Gastroesophageal sphincter (tissue), 4 donors: ENCODE measurements around the gene RARS2. TPM values are rescaled to one million over a fixed set of nuclear protein-coding genes. Genes with fewer than 3 reads are reported as not detected.

Experiments
- ATAC-seq: fragments of 150-250 bp; one replicate; pipeline ENCODE4 v1.9.1; 2016; ENCODE audit warnings: mild to moderate bottlenecking, moderate library complexity
- H3K27ac ChIP-seq, 4 donors: fragments of 200-600 bp; sonication (generic) in 3 of 4; 1 replicate in 3 of 4; 2 replicates in 1 of 4; pipeline ENCODE4 v1.5.1; 2016 to 2019
- H3K27me3 ChIP-seq: fragments of 200-600 bp; sonication (generic); one replicate; pipeline ENCODE4 v1.5.1; 2019
- H3K36me3 ChIP-seq, 2 donors: fragments of 200-600 bp; sonication (generic); one replicate each; pipeline ENCODE4 v1.5.1; 2019; ENCODE audit warnings: control low read depth in 1 of 2
- H3K4me1 ChIP-seq, 3 donors: fragments of 200-600 bp; sonication (generic); 1 replicate in 2 of 3; 2 replicates in 1 of 3; pipeline ENCODE4 v1.5.1; 2016 to 2019; ENCODE audit warnings: control low read depth in 2 of 3
- H3K4me3 ChIP-seq, 2 donors: fragments of 200-600 bp; sonication (generic); one replicate each; pipeline ENCODE4 v1.5.1; 2019; ENCODE audit warnings: mild to moderate bottlenecking in 1 of 2, moderate library complexity in 1 of 2
- H3K9me3 ChIP-seq, 3 donors: fragments of 200-600 bp; sonication (generic); one replicate each; pipeline ENCODE4 v1.5.1; 2017 to 2019; ENCODE audit warnings: control low read depth in 2 of 3
- CTCF ChIP-seq, 4 experiments: fragments of 200-600 bp in 2 of 4; fragments of 450-650 bp in 2 of 4; sonication (generic) in 1 of 4; IDR thresholded peaks; one replicate each; pipeline ENCODE4 v1.5.1; 2017 to 2019; ENCODE audit warnings: antibody characterized with exemption in 4 of 4, mild to moderate bottlenecking in 2 of 4, moderate library complexity in 2 of 4
- EP300 ChIP-seq: sonication (generic); formaldehyde crosslinking; IDR thresholded peaks from one replicate; pipeline ENCODE4 v1.6.1; 2017; ENCODE audit warnings: antibody characterized with exemption, mild to moderate bottlenecking
- POLR2A ChIP-seq, 2 donors: fragments of 450-650 bp; IDR thresholded peaks; one replicate each; pipeline ENCODE4 v1.6.1; 2017; ENCODE audit warnings: antibody characterized with exemption in 2 of 2, mild to moderate bottlenecking in 2 of 2, moderate library complexity in 1 of 2
- POLR2AphosphoS5 ChIP-seq: sonication (generic); formaldehyde crosslinking; IDR thresholded peaks from one replicate; pipeline ENCODE4 v1.6.1; 2017; ENCODE audit warnings: antibody characterized with exemption
- WGBS, 2 donors: methylation state at CpG; one replicate each; pipeline ENCODE4 v1.1.5; 2018; ENCODE audit warnings: low coverage in 1 of 2; 5-methylcytosine and 5-hydroxymethylcytosine counted together
- total RNA-seq, 4 donors: library from RNA; depleted of rRNA; stranded (reverse); fragments of >200 nt; gene quantifications; one replicate each; pipeline ENCODE4 v1.1.0, GENCODE V29; 2016

Gene RARS2
- total RNA-seq, 4 donors from 2014 or later: 13.6 to 26.9 (median 23.4) TPM

- no peak for ATAC-seq
- Histone ChIP-seq H3K4me3 (no peak overlapping the region), H3K27ac (no peak overlapping the region), H3K9me3 (no peaks in the 10 kb centered on the region), H3K27me3 (no peaks in the 10 kb centered on the region), H3K4me1 (no peaks in the 10 kb centered on the region), H3K36me3 (peaks cover 0 to 69% of the 10 kb centered on the region in 2 donors)
- TF ChIP-seq POLR2AphosphoS5 (no peak), EP300 (no peak), CTCF (IDR thresholded peaks at IDR 0.05) (no peak), POLR2A (IDR thresholded peaks at IDR 0.05) (no peak)
- 96% methylated on average over 3 of the region's 3 CpGs for WGBS, 2 donors
These were observed 67.1 kb downstream of the RARS2 start for GRCh38 chr6:87522686-87523085.

GRCh38 chr6:87518453-87518852, 71.3 kb downstream of the RARS2 start:
- no peaks in the 10 kb centered on the region for H3K27me3 ChIP-seq
- H3K4me1 ChIP-seq: no peaks in the 10 kb centered on the region
- no peak overlapping the region for H3K4me3 ChIP-seq
- H3K27ac ChIP-seq: no peak overlapping the region
- H3K36me3 ChIP-seq: peaks cover 3 to 81% of the 10 kb centered on the region in 2 donors
- no peak for ATAC-seq
- no peak for TF ChIP-seq CTCF (IDR thresholded peaks at IDR 0.05)
- no peak for TF ChIP-seq POLR2A (IDR thresholded peaks at IDR 0.05)
- no peak for TF ChIP-seq POLR2AphosphoS5
- no peak for TF ChIP-seq EP300
- no peaks in the 10 kb centered on the region for H3K9me3 ChIP-seq
- 89% methylated on average over 5 of the region's 8 CpGs; no CpG with 5 or more reads in 1 of the 2 donors for WGBS, 2 donors

- Histone ChIP-seq H3K4me1 (no peaks in the 10 kb centered on the region), H3K9me3 (no peaks in the 10 kb centered on the region), H3K4me3 (no peak overlapping the region), H3K27me3 (no peaks in the 10 kb centered on the region), H3K27ac (no peak overlapping the region), H3K36me3 (peaks cover 3 to 96% of the 10 kb centered on the region in 2 donors)
- no peak for ATAC-seq
- TF ChIP-seq CTCF (IDR thresholded peaks at IDR 0.05): no peak
- TF ChIP-seq POLR2AphosphoS5: no peak
- no peak for TF ChIP-seq POLR2A (IDR thresholded peaks at IDR 0.05)
- TF ChIP-seq EP300: no peak
- WGBS, 2 donors: 64% methylated on average over 2 of the region's 2 CpGs
These were observed 75.0 kb downstream of the RARS2 start for GRCh38 chr6:87514831-87515230.

DNA sequence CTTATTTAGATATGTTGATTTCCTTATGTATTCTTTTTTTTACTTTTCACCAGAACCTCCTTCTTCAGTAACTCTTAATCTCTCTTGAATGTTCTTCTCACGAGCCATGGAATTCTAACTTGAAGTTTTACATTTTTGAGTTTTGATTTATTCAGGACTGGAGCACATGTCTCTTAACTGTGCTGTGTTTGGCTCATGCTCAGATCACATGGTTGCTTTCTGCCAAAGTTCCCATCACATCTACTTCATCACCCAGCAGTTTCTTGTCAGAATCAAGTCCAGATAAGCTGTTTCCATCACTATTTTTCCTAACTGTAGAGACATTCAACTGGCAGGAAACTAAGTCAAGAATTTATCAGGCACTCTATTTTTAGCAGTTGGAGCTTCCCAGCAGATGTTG, 85.3 kb downstream of the RARS2 start:
- no peaks in the 10 kb centered on the region for H3K9me3 ChIP-seq
- WGBS, 2 donors: 7 to 25% methylated on average over 1 of the region's 1 CpG
- TF ChIP-seq CTCF (IDR thresholded peaks at IDR 0.05) (no peak), POLR2AphosphoS5 (no peak), EP300 (no peak), POLR2A (IDR thresholded peaks at IDR 0.05) (no peak)
- H3K36me3 ChIP-seq: peaks cover 0 to 56% of the 10 kb centered on the region in 2 donors
- no peak overlapping the region for H3K27ac ChIP-seq
- H3K4me1 ChIP-seq: no peaks in the 10 kb centered on the region
- no peak overlapping the region for H3K4me3 ChIP-seq
- H3K27me3 ChIP-seq: no peaks in the 10 kb centered on the region
- ATAC-seq: peak; percentile 43

- Histone ChIP-seq H3K9me3 (no peaks in the 10 kb centered on the region), H3K4me1 (no peaks in the 10 kb centered on the region), H3K4me3 (no peak overlapping the region), H3K27me3 (no peaks in the 10 kb centered on the region), H3K27ac (no peak overlapping the region), H3K36me3 (peaks cover 0 to 44% of the 10 kb centered on the region in 2 donors)
- TF ChIP-seq POLR2A (IDR thresholded peaks at IDR 0.05): no peak
- no peak for TF ChIP-seq CTCF (IDR thresholded peaks at IDR 0.05)
- no peak for TF ChIP-seq POLR2AphosphoS5
- TF ChIP-seq EP300: no peak
- 87 to 95% methylated on average over 6 of the region's 6 CpGs for WGBS, 2 donors
- no peak for ATAC-seq
These were observed 87.8 kb downstream of the RARS2 start for GRCh38 chr6:87501809-87502572.
